Frontal cortex (tissue), 4 donors: Measurements from ENCODE around the gene CFAP46. TPM values are rescaled to one million over a fixed set of nuclear protein-coding genes. Genes with fewer than 3 reads are reported as not detected.

Experiments
- DNase-seq, 2 donors: peaks; one replicate each; pipeline ENCODE4 v3.0.0; 2012; ENCODE audit warnings: low spot score in 2 of 2
- FAIRE-seq: peaks from 2 replicates; lab custom pipeline; 2012; peaks lifted over from hg19 to GRCh38; lab: Jason Lieb, UNC
- total RNA-seq: library from RNA; depleted of rRNA; stranded (reverse); fragments of >200 nt; gene quantifications from one replicate; pipeline ENCODE4 v1.2.3, GENCODE V29; 2014
- donor health status: control.
- donor health status: control.
- donor health status: control.

CFAP46 gene
- total RNA-seq, 1 donor from 2014 or later, result 2.0 TPM

- DNase-seq (no peak), FAIRE-seq (no peak)
These were observed 38.2 kb upstream of the CFAP46 start for GRCh38 chr10:132980426-132981172.

DNA sequence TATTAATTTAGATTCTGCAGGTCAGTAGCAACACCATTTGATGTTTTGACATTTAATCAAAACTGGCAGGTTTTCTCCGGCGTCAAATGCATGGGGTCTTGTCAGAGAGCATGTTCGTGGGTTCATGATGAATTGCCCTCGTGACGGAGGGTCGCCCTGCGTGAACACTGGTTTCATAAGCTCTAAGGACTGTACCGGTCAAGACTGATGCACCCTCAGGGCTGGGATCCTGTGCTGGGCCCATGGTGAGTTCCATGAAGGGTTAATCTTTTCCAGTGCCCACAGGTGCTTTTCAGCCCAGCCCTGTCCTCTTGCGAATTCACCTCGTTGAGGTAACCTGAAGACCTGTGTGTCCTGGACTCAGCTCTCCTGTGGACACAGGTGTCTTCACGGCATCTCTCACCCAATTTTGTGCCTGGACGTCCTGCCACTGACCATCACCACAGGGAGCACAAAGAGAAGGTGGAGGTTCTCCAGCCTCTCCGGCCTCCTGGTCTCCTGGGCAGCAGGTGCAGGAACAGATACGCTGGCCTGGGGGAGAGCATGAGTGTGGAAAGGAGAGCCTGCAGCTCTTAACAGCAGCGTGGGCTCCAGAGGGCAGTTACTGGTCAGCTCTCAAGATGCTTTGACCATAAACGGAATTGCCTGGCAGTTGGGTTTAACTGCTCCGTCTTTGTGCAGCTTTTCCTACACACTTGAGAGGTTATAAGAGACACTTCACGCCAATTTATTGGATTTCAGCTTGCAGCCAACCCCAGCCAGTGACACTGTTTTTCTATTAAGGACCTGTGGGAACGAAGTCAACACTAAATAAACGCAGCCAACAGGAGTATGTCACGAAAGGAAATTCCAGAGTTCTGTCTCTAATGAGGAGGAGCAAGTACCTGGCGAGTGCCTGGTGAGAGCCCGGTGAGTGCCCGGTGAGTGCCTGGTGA, 37.4 kb upstream of the CFAP46 start:
- no peak for DNase-seq
- FAIRE-seq, result no peak

DNA sequence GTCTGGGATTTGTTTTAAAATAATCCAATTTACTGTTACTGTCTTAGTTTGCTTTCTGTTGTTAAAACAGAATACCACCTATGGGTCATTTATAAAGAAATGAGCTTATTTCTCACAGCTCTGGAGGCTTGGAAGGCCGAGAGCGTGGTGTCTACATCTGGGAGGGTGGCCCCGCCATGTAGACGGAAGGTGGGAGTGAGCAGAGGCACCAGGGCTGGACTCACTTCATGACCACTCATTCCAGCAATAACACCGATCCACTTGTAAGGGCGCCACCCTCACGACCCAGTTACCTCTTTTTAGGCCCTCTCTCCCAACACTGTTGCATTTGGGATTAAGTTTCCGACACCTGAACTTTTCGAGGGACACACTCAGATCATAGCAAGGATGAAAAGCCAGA, 36.2 kb upstream of the CFAP46 start:
- no peak for DNase-seq
- FAIRE-seq, result no peak

- DNase-seq (no peak), FAIRE-seq (no peak)
These were observed 35.4 kb upstream of the CFAP46 start for GRCh38 chr10:132977807-132978206.

DNA sequence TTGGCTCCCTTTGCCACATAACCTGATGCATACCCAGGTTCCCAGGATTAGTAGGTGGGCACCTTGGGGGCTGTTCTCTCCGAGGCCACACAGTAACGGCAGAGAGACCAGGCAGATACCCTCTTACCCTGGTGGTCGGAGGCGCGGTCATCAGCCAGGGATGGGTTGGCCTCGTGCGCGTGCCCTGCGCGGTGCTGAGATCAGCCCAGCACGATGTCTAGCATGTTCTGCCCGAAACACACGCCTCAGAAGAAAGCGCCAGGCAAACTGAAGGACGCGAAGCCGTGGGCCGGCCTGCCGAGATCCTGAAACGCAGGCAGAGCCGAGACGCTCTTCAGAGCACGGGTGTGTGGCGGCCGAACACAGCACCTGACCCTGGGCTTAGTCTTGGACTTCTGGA, 34.7 kb upstream of the CFAP46 start:
- DNase-seq (no peak), FAIRE-seq (no peak)

GRCh38 chr10:132975831-132976682, 33.7 kb upstream of the CFAP46 start:
- FAIRE-seq, result no peak
- no peak for DNase-seq

DNA sequence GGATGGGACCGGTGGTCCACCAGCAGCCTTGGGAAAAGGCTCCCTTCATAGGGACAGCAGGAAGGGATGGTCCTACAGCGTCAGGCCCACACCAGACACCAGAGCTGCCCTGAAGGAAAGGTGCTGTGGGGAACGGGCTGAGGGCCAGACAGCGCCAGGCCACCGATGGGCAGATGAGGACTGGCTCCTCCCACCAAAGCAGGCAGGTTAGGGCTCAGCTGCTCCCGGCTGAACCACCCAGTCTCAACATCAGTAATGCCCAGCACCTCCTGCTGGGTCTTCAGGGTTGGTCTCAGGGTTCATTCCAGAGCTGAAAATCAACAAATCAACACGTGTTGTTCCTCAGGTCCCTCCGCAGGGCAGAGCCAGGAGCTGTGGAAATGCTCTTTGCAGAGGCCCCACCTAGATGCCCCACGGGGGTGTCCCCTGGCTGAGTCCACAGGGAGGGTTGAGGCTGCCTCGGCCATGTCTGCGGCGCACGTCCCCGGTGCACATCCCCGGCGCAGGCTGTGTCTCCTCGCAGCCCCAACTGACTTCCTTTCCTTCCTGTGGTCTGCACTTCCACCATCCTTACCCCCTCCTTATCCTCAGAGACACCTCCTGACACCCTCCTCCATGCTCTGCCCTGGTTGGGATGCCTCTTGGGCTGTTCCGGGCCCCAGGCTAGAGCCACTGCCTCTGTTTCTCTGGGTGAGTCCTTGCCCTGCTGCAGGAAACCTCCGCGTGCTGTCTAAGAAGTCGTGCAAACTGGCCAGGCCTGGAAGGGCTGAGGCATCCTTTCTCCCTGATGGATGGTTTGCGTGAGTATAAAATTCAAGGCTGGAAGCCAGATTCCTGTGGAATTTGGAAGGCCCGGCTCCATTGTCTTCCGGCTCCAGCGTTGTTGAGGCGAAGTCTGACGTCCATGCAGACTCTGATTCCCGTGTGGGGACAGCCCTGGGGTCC, 32.8 kb upstream of the CFAP46 start:
- no peak for DNase-seq
- FAIRE-seq, result no peak

DNA sequence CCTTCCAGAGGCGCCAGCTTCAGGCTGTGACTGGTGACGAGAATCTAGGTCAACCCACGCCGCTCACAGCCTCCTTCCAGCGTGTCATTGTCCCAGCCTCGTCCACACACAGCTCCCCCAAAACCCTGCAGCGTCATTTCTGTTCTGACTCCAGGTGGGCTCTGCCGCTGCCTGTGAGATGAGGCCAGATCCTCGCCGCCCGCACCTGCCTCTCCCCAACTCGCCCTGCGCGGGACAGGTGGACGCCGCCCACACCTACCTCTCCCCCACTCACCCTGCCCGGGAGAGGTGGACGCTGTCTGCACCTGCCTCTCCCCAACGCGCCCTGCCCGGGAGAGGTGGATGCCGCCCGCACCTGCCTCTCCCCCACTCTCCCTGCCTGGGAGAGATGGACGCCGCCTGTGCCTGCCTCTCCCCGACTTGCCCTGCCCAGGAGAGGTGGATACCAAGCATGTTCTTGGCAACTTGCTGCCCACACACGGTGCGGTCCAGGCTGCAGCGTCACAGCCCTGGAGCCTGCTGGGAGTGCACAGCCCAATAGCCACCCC, 32.0 kb upstream of the CFAP46 start:
- FAIRE-seq (no peak), DNase-seq (peak in 1 of 2 donors; percentile 59)

DNA sequence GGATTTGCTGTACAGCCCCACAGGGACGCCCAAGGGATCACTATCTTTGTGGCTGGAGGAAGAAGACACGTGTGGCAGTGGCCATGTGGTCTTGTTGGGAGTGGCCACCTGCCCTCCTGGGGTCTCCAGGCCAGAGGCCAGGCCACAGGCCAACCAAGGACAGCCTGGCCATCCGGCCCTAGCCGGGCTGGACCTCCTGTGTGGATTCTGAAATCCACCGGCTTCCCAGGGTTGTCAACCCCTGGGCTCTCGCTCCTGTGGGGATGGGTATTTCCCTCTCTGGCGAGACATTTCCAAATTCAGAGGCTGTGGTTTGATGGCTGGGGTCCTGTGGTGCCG, 31.5 kb upstream of the CFAP46 start:
- no peak for FAIRE-seq
- no peak for DNase-seq

DNA sequence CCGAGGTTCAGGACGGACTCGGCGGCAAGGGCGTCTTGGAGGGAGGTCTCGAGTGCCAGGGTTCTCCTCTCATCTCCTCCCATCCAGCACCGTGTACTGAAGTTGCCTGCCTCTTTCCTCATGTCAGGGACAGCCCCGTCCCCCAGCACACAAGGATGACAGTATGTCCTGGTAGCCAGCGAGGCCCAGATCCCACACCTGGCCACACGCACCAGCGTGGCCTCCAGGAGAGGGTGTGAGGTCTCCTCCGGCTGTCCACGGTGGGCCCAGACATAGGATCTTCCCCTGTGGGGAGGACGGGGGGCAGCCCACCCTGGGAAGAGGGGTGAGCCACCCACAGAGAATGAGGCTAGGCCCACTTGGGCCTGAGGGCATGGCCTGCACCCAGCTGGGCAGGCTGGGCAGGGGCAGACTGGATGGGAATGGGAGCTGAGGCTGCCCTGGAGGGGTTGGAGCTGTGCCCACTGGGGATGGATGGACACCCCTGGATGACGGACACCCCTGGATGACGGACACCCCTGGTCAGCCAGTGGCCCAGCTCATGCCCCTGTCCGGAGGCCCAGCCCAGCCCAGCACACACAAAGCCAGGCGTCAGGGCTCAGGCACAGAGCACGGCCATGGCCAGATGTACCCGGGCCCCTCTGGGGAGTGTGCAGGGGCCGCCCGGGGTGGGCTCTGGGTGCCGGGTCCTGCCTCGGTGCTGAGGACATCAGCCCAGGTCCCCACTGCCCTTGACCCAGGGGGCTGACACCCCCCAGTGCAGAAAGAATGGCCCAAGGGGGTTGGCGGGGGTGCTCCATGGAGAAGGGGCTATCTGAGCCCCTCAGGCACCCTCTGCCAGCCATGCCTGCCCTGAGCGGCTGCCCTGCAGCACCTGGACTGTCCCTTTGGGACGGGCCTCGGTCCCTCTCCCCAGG, 30.9 kb upstream of the CFAP46 start:
- FAIRE-seq (no peak), DNase-seq (no peak)

- FAIRE-seq (no peak), DNase-seq (no peak)
These were observed 30.0 kb upstream of the CFAP46 start for GRCh38 chr10:132972149-132972985.

- DNase-seq, result no peak
- FAIRE-seq, result no peak
These were observed 29.2 kb upstream of the CFAP46 start for GRCh38 chr10:132971448-132972148.

- DNase-seq (no peak), FAIRE-seq (no peak)
These were observed 28.5 kb upstream of the CFAP46 start for GRCh38 chr10:132970641-132971438.

GRCh38 chr10:132967540-132967939, 25.2 kb upstream of the CFAP46 start:
- FAIRE-seq (no peak), DNase-seq (no peak)

GRCh38 chr10:132965411-132966057, 23.2 kb upstream of the CFAP46 start:
- FAIRE-seq (no peak), DNase-seq (no peak)
